ENCODE results near the gene PYGB.

Gene PYGB

DNA sequence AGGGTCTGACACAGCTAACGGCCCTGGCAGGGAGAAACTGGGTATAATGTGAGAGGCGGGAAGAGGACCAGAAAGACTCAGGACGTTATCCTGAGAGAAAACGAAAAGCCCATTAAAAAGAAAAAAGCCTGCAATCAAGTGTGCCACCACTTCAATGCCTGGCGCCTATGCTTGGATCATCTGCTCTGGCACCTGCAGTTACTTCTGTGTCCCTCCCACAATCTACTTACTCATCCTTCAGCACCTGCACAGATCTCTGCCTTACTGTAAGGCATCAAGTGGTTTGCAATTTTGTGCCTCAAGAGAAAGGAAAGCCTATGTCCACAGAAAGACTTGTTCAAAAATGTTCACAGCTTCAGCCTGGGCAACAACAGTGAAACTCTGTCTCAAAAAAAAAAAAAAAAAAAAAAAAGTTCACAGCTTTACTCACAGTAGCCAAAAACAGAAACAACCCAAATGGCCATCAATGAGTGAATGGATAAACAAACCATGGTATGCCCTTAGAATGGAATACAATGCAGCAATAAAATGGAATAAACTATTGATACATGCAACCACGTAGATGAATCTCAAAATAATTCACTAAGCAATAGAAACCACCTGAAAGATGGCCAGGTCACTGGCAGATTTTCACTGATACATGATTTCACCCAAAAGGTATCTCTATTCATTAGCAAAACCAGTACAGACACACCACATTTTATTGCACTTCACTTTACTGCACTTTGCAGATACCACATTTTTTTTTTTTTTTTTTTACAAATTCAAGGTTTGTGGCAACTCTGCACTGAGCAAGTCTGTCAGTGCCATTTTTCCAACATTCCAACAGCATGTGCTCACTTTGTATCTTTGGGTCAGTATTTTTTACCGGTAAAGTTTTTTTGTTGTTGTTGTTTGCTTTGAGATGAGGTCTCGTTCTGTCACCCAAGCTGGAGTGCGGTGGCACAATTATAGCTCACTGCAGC lies 94.1 kb downstream of the PYGB start:
- DNase-seq = peak in 1 of 2 experiments; percentile 30

DNA sequence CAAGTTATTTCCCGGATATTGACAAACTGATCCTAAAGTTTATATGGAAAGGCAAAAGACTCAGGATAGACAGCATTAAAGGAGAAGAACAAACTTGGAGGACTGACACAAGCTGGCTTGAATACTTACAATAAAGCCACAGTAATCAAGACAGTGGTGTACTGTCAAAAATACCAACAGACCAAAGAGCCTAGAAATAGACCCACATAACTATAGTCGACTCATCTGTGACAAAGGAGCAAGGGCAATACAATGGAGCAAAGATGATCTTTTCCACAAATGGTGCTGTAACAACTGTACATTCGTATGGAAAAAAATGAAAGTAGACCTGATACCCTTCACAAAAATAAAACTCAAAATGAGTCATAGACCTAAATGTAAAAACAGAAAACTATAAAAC lies 96.7 kb downstream of the PYGB start:
- DNase-seq = no peak

DNA sequence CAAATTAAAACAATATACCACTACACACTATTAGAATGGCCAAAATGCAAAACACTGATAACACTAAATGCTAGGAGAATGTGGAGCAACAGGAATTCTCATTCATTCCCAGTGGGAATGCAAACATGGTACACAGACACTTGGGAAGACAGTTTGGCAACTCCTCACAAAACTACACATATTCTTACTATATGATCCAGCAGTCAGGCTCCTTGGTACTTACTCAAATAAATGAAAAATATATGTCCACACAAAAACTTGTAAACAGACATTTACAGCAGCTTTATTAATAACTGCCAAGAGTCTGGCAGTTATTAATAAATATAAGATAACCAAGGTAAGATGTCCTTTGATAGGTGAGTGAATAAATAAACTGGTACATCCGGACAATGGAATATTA lies 97.8 kb downstream of the PYGB start:
- no peak for DNase-seq

DNA sequence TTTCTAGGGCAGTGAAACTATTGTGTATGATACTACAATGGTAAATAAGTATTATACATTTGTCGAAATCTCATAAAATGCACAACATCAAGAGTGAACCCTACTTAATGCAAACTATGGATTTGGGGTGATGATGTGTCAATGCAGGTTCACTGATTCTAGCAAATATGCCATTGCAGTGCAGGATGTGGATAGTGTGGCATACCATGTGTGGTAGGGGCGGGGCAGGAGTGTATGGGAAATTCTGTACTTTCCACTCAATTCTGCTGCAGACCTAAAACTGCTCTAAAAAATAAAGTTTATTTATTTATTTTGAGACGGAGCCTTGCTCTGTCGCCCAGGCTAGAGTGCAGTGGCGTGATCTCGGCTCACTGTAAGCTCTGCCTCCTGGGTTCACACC lies 98.5 kb downstream of the PYGB start:
- DNase-seq = no peak
